SK-N-MC (cell line): Measurements from ENCODE around the gene NDOR1.

Experiments
- EZH2 ChIP-seq: fragments of 200-600 bp; sonication (generic); IDR thresholded peaks from one replicate; pipeline ENCODE4 v1.6.1; 2017; ENCODE audit warnings: antibody characterized with exemption
- POLR2AphosphoS5 ChIP-seq: IDR thresholded peaks from 2 replicates; pipeline ENCODE4 v1.6.1; 2012; ENCODE audit warnings: mild to moderate bottlenecking, low read depth, low read length, borderline replicate concordance

DNA sequence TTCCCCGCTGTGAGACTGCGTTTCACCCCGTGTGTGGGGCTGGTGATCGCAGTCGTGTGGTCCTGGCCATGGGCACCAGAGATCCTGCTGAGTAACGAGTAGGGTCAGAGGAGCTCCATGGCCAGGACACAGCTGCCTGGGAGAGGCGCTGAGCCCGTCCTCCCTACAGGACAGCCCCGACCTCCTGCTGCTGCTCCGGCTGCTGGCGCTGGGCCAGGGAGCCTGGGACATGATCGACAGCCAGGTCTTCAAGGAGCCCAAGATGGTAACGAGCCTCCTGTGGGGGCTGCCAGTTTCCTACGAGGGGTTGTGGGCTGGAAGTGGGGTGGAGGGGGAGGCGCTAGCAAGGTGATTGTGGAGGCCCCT, 60.6 kb downstream of the NDOR1 start:
- TF ChIP-seq POLR2AphosphoS5 (no peak), EZH2 (no peak)
